Astrocyte of the spinal cord (primary cell): ENCODE results near the gene AMN.
A peak's percentile ranks its signal among the peaks of the same experiment; 100 is the strongest.
"Not testable (repeated sequence)": the region's sequence is repeated elsewhere in the genome, so short reads cannot be mapped to it uniquely, and the experiment has no call there.

Source experiments
- DNase-seq: peaks from one replicate; pipeline ENCODE4 v3.0.0; 2011; ENCODE audit warnings: low read depth, low spot score
- H3K4me3 ChIP-seq: 2 replicates; pipeline ENCODE4 v1.5.1; 2011; ENCODE audit warnings: low read depth, mild to moderate bottlenecking, low read length, moderate library complexity
- CTCF ChIP-seq: IDR thresholded peaks from 2 replicates; pipeline ENCODE4 v1.5.1; 2012; ENCODE audit warnings: low read depth, mild to moderate bottlenecking, low read length, inconsistent platforms
- in situ Hi-C: cut with HindIII; loops from 2 replicates; pipeline ENCODE4 v1.10.0; 2017; ENCODE audit warnings: low sequenced_read_pairs

AMN gene

GRCh38 chr14:102922490-102923200 lies at the start of gene AMN:
Gene AMN (plus strand): TSS chr14:102922663. CDS start chr14:102922689, 26 bp downstream.
- in situ Hi-C loops = no loop called here
- H3K4me3 ChIP-seq = no peak within 1 kb of the TSS
- no peak for DNase-seq
- no peak for TF ChIP-seq CTCF

GRCh38 chr14:102873131-102873530 lies 49.3 kb upstream of the AMN start:
- no peak for DNase-seq
- in situ Hi-C loops = no loop called here
- H3K4me3 ChIP-seq = no peak overlapping the region
- no peak for TF ChIP-seq CTCF

- no peak overlapping the region for H3K4me3 ChIP-seq
- no peak for TF ChIP-seq CTCF
- DNase-seq = no peak
- in situ Hi-C loops = no loop called here
These were observed 48.9 kb upstream of the AMN start for GRCh38 chr14:102873546-102874061.

GRCh38 chr14:102875652-102876051 lies 46.8 kb upstream of the AMN start:
- in situ Hi-C loops = no loop called here
- DNase-seq = peak; percentile 10
- no peak overlapping the region for H3K4me3 ChIP-seq
- no peak for TF ChIP-seq CTCF

GRCh38 chr14:102877511-102877910 lies 45.0 kb upstream of the AMN start:
- H3K4me3 ChIP-seq, in situ Hi-C loops, DNase-seq: not testable (repeated sequence)

GRCh38 chr14:102878174-102878969 lies 44.1 kb upstream of the AMN start:
- DNase-seq = no peak
- in situ Hi-C loops = no loop called here

More at GRCh38 chr14:102878174-102878969, 44.1 kb upstream of the AMN start:
- TF ChIP-seq CTCF = no peak
- no peak overlapping the region for H3K4me3 ChIP-seq
